ENCODE results near the gene CLCN7.

DNA sequence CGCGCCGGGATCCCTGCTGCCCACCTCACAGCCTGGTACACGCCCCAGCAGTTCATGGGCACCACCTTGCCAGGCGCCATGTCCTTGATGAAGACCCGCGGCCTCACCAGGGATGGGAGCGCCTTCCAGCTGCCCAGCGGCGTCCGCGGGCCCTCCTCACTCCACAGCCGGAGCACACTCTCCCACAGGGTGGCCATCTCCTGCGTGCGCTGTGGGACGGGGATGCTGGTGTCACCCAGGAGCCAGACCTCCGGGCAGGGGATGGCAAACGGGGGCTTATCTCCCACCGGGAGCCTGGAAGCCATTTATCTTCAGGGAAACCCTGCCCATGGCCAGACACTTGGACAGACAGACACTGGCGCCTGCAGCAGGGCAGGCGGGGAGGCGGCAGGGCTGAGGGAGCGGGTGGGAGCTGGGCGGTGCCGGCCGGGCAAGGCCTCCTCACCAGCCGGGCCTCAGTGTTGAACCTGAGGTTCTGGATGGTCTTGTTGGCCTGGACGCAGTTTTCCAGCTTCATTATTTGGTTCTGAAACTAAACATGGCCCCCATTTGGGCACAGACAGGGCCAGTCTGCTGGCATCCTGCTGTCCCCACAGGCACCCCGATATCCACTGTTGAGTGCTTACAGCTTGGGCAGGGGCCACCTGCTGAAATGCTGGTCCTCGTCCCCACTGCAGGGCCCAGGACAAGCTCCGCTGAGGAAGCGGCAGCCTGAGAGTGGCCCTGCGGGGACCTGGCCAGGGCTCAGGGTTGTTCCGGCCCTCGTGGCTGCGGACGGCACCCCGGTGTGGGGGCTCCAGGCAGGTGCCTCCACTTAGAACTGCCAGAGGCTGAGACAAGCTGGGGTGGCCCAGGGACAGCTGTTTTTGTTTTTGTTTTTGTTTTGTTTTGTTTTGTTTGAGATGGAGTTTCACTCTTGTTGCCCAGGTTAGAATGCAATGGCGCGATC is 39.9 kb downstream of the CLCN7 start:
- TF ChIP-seq, protein P1, sequence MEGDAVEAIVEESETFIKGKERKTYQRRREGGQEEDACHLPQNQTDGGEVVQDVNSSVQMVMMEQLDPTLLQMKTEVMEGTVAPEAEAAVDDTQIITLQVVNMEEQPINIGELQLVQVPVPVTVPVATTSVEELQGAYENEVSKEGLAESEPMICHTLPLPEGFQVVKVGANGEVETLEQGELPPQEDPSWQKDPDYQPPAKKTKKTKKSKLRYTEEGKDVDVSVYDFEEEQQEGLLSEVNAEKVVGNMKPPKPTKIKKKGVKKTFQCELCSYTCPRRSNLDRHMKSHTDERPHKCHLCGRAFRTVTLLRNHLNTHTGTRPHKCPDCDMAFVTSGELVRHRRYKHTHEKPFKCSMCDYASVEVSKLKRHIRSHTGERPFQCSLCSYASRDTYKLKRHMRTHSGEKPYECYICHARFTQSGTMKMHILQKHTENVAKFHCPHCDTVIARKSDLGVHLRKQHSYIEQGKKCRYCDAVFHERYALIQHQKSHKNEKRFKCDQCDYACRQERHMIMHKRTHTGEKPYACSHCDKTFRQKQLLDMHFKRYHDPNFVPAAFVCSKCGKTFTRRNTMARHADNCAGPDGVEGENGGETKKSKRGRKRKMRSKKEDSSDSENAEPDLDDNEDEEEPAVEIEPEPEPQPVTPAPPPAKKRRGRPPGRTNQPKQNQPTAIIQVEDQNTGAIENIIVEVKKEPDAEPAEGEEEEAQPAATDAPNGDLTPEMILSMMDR (CRISPR knock-in tag; IDR thresholded peaks at IDR 0.05): no peak
- TF ChIP-seq PREB (CRISPR knock-in tag; IDR thresholded peaks at IDR 0.05): no peak
- no peak for TF ChIP-seq RXRB (CRISPR knock-in tag; IDR thresholded peaks at IDR 0.05; ENCODE audit: borderline replicate concordance)
- TF ChIP-seq POLR2AphosphoS5 (IDR thresholded peaks at IDR 0.05; ENCODE audit: low read depth, low read length): no peak
- TF ChIP-seq ETV6 (CRISPR knock-in tag; conservative IDR thresholded peaks at IDR 0.05): no peak
- no peak for TF ChIP-seq ELF1 (CRISPR knock-in tag; IDR thresholded peaks at IDR 0.05)
- no peak for TF ChIP-seq CHD4 (IDR thresholded peaks at IDR 0.05; ENCODE audit: borderline replicate concordance, low read length)
- TF ChIP-seq ZC3H4 (CRISPR knock-in tag; IDR thresholded peaks at IDR 0.05; ENCODE audit: borderline replicate concordance): no peak
- no peak for TF ChIP-seq ZNF607 (CRISPR knock-in tag; IDR thresholded peaks at IDR 0.05; ENCODE audit: borderline replicate concordance)
- no peak for TF ChIP-seq GLI4 (CRISPR knock-in tag; IDR thresholded peaks at IDR 0.05; ENCODE audit: borderline replicate concordance)
